ENCODE measurements around the gene SDR42E2. TPM values are rescaled to one million over a fixed set of nuclear protein-coding genes. Genes with fewer than 3 reads are reported as not detected.

The SDR42E2 gene
- total and polyA plus RNA-seq, 10 of the 15 experiments (the other 5 are each of a cell fraction or from before 2014, with no cell fraction given), result 0.01 to 0.09 (median 0.08) TPM; not detected in 4

- no peak for TF ChIP-seq RELB (IDR thresholded peaks at IDR 0.05; ENCODE audit: low read depth)
- TF ChIP-seq GABPA (IDR thresholded peaks at IDR 0.05; ENCODE audit: low read depth), result no peak
- no peak for TF ChIP-seq SPI1 (IDR thresholded peaks at IDR 0.05; ENCODE audit: borderline replicate concordance, insufficient read depth, low read depth, low read length)
- TF ChIP-seq CREB1 (IDR thresholded peaks at IDR 0.05; ENCODE audit: low read depth), result no peak
- TF ChIP-seq MLLT1 (IDR thresholded peaks at IDR 0.05), result no peak
Observed at GRCh38 chr16:22235839-22236745, 73.8 kb downstream of the SDR42E2 start (continued).

GRCh38 chr16:22239131-22239805 is 77.0 kb downstream of the SDR42E2 start:
- Histone ChIP-seq H3K4me1 (ENCODE audit: control insufficient read depth, insufficient read depth, low read length) (peaks cover 11% of the 10 kb centered on the region), H3K27ac (ENCODE audit: control insufficient read depth, insufficient read depth) (no peak overlapping the region), H3K4me2 (ENCODE audit: control insufficient read depth, insufficient read depth) (no peak overlapping the region), H2AFZ (ENCODE audit: control insufficient read depth, low read depth, low read length) (no peak overlapping the region), H3K9me3 (replicated peaks; ENCODE audit: control insufficient read depth, insufficient read depth, low read length) (no peaks in the 10 kb centered on the region), H3K79me2 (ENCODE audit: control insufficient read depth, insufficient read depth, low read length) (no peaks in the 10 kb centered on the region; the same call in 1 of the 2 replicates), H3K27me3 (replicated peaks in 1 of 2; ENCODE audit: control insufficient read depth in 2 of 2, insufficient read depth in 2 of 2, low read length in 1 of 2) (no peaks in the 10 kb centered on the region), H4K20me1 (ENCODE audit: control insufficient read depth, insufficient read depth) (no peaks in the 10 kb centered on the region), H3K9ac (ENCODE audit: control insufficient read depth, insufficient read depth, low read length) (no peak overlapping the region), H3K4me3 (no peak overlapping the region), H3K36me3 (ENCODE audit: control insufficient read depth in 2 of 2, insufficient read depth in 2 of 2, low read length in 1 of 2) (peaks cover 2 to 8% of the 10 kb centered on the region in 2 experiments; a peak in 3 of 4 replicates)
- no peak for DNase-seq (ENCODE audit: low read depth, low spot score)
- FAIRE-seq, result no peak
- WGBS (ENCODE audit: insufficient coverage, insufficient replicate concordance, low lambda C conversion rate, missing lambda C conversion rate), result 91% methylated on average over 14 of the region's 14 CpGs
- ChIA-PET RAD21 (ENCODE audit: unreplicated experiment) (no interaction called here), POLR2A (interaction anchor here (0.7 to 1.0 kb wide), 2 partner anchors 31 to 57 kb away, joined by 3 to 7 read pairs; no protein-coding TSS in a partner anchor), CTCF (interaction anchor here (0.7 to 1.0 kb wide), 2 partner anchors 32 to 519 kb away, joined by 3 read pairs; no protein-coding TSS in a partner anchor), SMC1A (ENCODE audit: uncharacterized antibody, unreplicated experiment) (no interaction called here)
- no TSS peak for BruUV-seq (replicated peaks)
- intact Hi-C loops (cut with micrococcal nuclease; ENCODE audit: unreplicated experiment), result no loop called here
- ATAC-seq, result no peak
- in situ Hi-C loops (cut with MboI), result no loop called here
- TF ChIP-seq SP1 (IDR thresholded peaks at IDR 0.05; ENCODE audit: low read depth, low read length) (no peak), BRCA1 (IDR thresholded peaks at IDR 0.05; ENCODE audit: low read depth, low read length) (no peak), RELB (IDR thresholded peaks at IDR 0.05; ENCODE audit: low read depth) (no peak), MYB (IDR thresholded peaks at IDR 0.05; ENCODE audit: borderline replicate concordance, low read depth, low read length) (no peak), EP300 (IDR thresholded peaks at IDR 0.05; ENCODE audit: borderline replicate concordance in 1 of 2, control insufficient read depth in 1 of 2, low read depth in 2 of 2, low read length in 2 of 2) (no peak), ZBTB33 (IDR thresholded peaks at IDR 0.05) (no peak), EZH2 (IDR thresholded peaks at IDR 0.05; ENCODE audit: borderline replicate concordance, control insufficient read depth, low read depth, low read length) (no peak), YBX1 (IDR thresholded peaks at IDR 0.05) (no peak)

All from GM12878 (cell line).